Neural progenitor cell (in vitro differentiated cells): ENCODE data around the gene PGBD4. TPM values are rescaled to one million over a fixed set of nuclear protein-coding genes. Genes with fewer than 3 reads are reported as not detected.

Experiments used
- DNase-seq: peaks from one replicate; pipeline ENCODE4 v3.0.0-alpha.2; 2016; ENCODE audit warnings: low spot score
- H2AFZ ChIP-seq: fragments of 200-600 bp; sonication (generic); replicated peaks from 2 replicates; pipeline ENCODE4 v1.6.1; 2016; ENCODE audit warnings: antibody characterized with exemption
- H3F3A ChIP-seq: fragments of 200-600 bp; sonication (generic); 2 replicates; pipeline ENCODE4 v1.6.1; 2016; ENCODE audit warnings: antibody characterized with exemption, low read depth
- H3K27ac ChIP-seq: fragments of 200-600 bp; sonication (generic); 2 replicates; pipeline ENCODE4 v1.5.1; 2016; ENCODE audit warnings: mild to moderate bottlenecking
- H3K27me3 ChIP-seq: fragments of 200-600 bp; sonication (generic); 2 replicates; pipeline ENCODE4 v1.6.1; 2016; ENCODE audit warnings: mild to moderate bottlenecking, moderate library complexity
- H3K36me3 ChIP-seq: fragments of 200-600 bp; sonication (generic); 2 replicates; pipeline ENCODE4 v1.5.1; 2016
- H3K4me1 ChIP-seq: fragments of 200-600 bp; sonication (generic); 2 replicates; pipeline ENCODE4 v1.6.1; 2016; ENCODE audit warnings: mixed run types
- H3K4me2 ChIP-seq: fragments of 200-600 bp; sonication (generic); 2 replicates; pipeline ENCODE4 v1.6.1; 2016
- H3K4me3 ChIP-seq: fragments of 200-600 bp; sonication (generic); 2 replicates; pipeline ENCODE4 v1.5.1; 2016
- H3K79me2 ChIP-seq: fragments of 200-600 bp; sonication (generic); 2 replicates; pipeline ENCODE4 v1.6.1; 2016; ENCODE audit warnings: low read depth
- H3K9ac ChIP-seq: fragments of 200-600 bp; sonication (generic); 2 replicates; pipeline ENCODE4 v1.6.1; 2016
- H3K9me3 ChIP-seq: fragments of 200-600 bp; sonication (generic); 2 replicates; pipeline ENCODE4 v1.5.1; 2016; ENCODE audit warnings: low read depth
- H4K20me1 ChIP-seq: fragments of 200-600 bp; sonication (generic); 2 replicates; pipeline ENCODE4 v1.6.1; 2016; ENCODE audit warnings: low read depth
- H3K27ac Mint-ChIP-seq: 3 replicates; pipeline ENCODE4 v1.8.0; 2021; ENCODE audit warnings: mixed read lengths
- H3K27me3 Mint-ChIP-seq: 2 replicates; pipeline ENCODE4 v1.8.0; 2022; ENCODE audit warnings: low read depth, mild to moderate bottlenecking, inconsistent platforms, moderate library complexity, mixed read lengths; ENCODE audit not compliant: insufficient read depth
- H3K36me3 Mint-ChIP-seq: 3 replicates; pipeline ENCODE4 v1.8.0; 2021; ENCODE audit warnings: mixed read lengths
- H3K4me1 Mint-ChIP-seq: 3 replicates; pipeline ENCODE4 v1.8.0; 2021; ENCODE audit warnings: mixed read lengths
- H3K4me3 Mint-ChIP-seq: 3 replicates; pipeline ENCODE4 v1.8.0; 2021; ENCODE audit warnings: mild to moderate bottlenecking, moderate library complexity, mixed read lengths
- H3K9me3 Mint-ChIP-seq: 3 replicates; pipeline ENCODE4 v1.8.0; 2020; ENCODE audit warnings: mixed read lengths
- EZH2 ChIP-seq: fragments of 200-600 bp; sonication (generic); IDR thresholded peaks from 2 replicates; pipeline ENCODE4 v1.6.1; 2017; ENCODE audit warnings: antibody characterized with exemption, mild to moderate bottlenecking, moderate library complexity
- EZH2phosphoT487 ChIP-seq: fragments of 200-600 bp; sonication (generic); IDR thresholded peaks from 2 replicates; pipeline ENCODE4 v1.6.1; 2017; ENCODE audit warnings: antibody characterized with exemption
- total RNA-seq: library from RNA; depleted of rRNA; stranded (reverse); fragments of >200 nt; gene quantifications from 2 replicates; pipeline ENCODE4 v1.2.3, GENCODE V29; 2015; ENCODE audit warnings: low replicate concordance
- TF ChIP-seq, protein P1 (sequence below): fragments of 200-600 bp; sonication (generic); IDR thresholded peaks from 2 replicates; pipeline ENCODE4 v1.5.1; 2017; ENCODE audit warnings: antibody characterized with exemption, mild to moderate bottlenecking

The PGBD4 gene
- total RNA-seq, 1 donor from 2014 or later = 1.7 TPM

DNA sequence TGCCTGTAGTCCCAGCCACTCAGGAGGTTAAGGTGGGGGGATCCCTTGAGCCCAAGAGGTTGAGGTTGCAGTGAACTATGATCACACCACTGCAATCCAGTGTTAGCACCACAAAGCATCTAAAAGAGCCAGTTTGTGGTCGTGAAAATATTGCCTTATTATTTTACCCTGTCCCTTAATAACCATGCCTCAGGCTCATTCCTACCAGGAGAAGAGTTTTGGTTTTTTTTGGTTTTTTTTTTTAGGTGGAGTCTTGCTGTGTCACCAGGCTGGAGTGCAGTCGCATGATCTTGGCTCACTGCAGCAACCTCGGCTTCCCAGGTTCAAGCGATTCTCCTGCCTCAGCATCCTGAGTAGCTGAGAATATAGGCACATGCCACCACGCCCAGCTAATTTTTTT is 45.0 kb upstream of the PGBD4 start:
- Histone ChIP-seq H2AFZ (no peak overlapping the region), H3K36me3 (no peaks in the 10 kb centered on the region), H3K4me3 (no peak overlapping the region), H3K9me3 (no peaks in the 10 kb centered on the region), H3K79me2 (no peaks in the 10 kb centered on the region), H3K27ac (no peak overlapping the region), H3K4me2 (no peak overlapping the region), H3K9ac (no peak overlapping the region), H4K20me1 (no peaks in the 10 kb centered on the region), H3K27me3 (no peaks in the 10 kb centered on the region), H3F3A (no peaks in the 10 kb centered on the region), H3K4me1 (no peaks in the 10 kb centered on the region)
- Mint-ChIP-seq H3K27me3 (no peaks in the 10 kb centered on the region), H3K4me3 (no peak overlapping the region), H3K36me3 (no peaks in the 10 kb centered on the region), H3K27ac (no peak overlapping the region), H3K9me3 (peaks cover 13% of the 10 kb centered on the region), H3K4me1 (peaks cover 2% of the 10 kb centered on the region)
- DNase-seq = no peak
- TF ChIP-seq EZH2phosphoT487 (no peak), EZH2 (no peak)
- TF ChIP-seq, protein P1, sequence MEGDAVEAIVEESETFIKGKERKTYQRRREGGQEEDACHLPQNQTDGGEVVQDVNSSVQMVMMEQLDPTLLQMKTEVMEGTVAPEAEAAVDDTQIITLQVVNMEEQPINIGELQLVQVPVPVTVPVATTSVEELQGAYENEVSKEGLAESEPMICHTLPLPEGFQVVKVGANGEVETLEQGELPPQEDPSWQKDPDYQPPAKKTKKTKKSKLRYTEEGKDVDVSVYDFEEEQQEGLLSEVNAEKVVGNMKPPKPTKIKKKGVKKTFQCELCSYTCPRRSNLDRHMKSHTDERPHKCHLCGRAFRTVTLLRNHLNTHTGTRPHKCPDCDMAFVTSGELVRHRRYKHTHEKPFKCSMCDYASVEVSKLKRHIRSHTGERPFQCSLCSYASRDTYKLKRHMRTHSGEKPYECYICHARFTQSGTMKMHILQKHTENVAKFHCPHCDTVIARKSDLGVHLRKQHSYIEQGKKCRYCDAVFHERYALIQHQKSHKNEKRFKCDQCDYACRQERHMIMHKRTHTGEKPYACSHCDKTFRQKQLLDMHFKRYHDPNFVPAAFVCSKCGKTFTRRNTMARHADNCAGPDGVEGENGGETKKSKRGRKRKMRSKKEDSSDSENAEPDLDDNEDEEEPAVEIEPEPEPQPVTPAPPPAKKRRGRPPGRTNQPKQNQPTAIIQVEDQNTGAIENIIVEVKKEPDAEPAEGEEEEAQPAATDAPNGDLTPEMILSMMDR = no peak

- H2AFZ ChIP-seq = no peak overlapping the region
- H3K4me1 Mint-ChIP-seq = peaks cover 3% of the 10 kb centered on the region
- no peak overlapping the region for H3K4me3 ChIP-seq
Observed at GRCh38 chr15:34059476-34059875, 42.4 kb upstream of the PGBD4 start.

DNA sequence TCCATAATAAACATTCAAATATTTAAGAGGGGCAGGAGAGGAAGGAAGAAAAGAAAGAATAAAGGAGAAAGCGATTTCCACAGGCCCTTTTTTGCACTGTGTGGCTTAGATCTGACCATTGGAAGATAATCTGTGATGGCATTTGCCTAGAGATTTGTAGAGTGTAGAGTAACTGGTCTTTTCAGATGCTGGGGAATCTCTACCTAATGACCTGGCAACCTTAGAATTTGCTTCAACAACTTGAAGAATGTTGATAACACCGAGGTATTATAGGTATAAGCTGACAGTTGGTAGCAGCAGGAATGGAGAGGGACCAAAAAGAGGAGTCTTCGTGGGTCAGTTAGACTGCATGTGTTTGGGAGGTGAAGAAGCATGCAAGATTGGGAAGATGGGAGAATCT is 41.9 kb upstream of the PGBD4 start:
- H2AFZ ChIP-seq = no peak overlapping the region

More at GRCh38 chr15:34059476-34059875, 42.4 kb upstream of the PGBD4 start:
- Mint-ChIP-seq H3K4me3 (no peak overlapping the region), H3K9me3 (peaks cover under 1% of the 10 kb centered on the region), H3K27me3 (peaks cover 2% of the 10 kb centered on the region), H3K27ac (no peak overlapping the region), H3K36me3 (no peaks in the 10 kb centered on the region)
- Histone ChIP-seq H3K4me1 (no peaks in the 10 kb centered on the region), H3F3A (no peaks in the 10 kb centered on the region), H3K27me3 (no peaks in the 10 kb centered on the region), H3K27ac (no peak overlapping the region), H3K36me3 (no peaks in the 10 kb centered on the region), H4K20me1 (no peaks in the 10 kb centered on the region), H3K79me2 (no peaks in the 10 kb centered on the region), H3K9me3 (no peaks in the 10 kb centered on the region), H3K9ac (no peak overlapping the region), H3K4me2 (no peak overlapping the region)
- DNase-seq = no peak
- TF ChIP-seq EZH2phosphoT487 (no peak), EZH2 (no peak)
- TF ChIP-seq, protein P1 = no peak

More for the DNA sequence above, 41.9 kb upstream of the PGBD4 start:
- Mint-ChIP-seq H3K36me3 (no peaks in the 10 kb centered on the region), H3K9me3 (no peaks in the 10 kb centered on the region), H3K27me3 (peaks cover 2% of the 10 kb centered on the region), H3K4me3 (no peak overlapping the region), H3K4me1 (peaks cover 3% of the 10 kb centered on the region), H3K27ac (no peak overlapping the region)
- Histone ChIP-seq H3K27me3 (no peaks in the 10 kb centered on the region), H4K20me1 (no peaks in the 10 kb centered on the region), H3K9me3 (no peaks in the 10 kb centered on the region), H3K79me2 (no peaks in the 10 kb centered on the region), H3K9ac (no peak overlapping the region), H3K4me1 (no peaks in the 10 kb centered on the region), H3F3A (no peaks in the 10 kb centered on the region), H3K4me3 (no peak overlapping the region), H3K27ac (no peak overlapping the region), H3K4me2 (no peak overlapping the region), H3K36me3 (no peaks in the 10 kb centered on the region)
- no peak for DNase-seq
- TF ChIP-seq EZH2 = no peak
- TF ChIP-seq, protein P1 = no peak
- TF ChIP-seq EZH2phosphoT487 = no peak
